ENCODE measurements around the gene OR5K2.

- TF ChIP-seq EP300 (IDR thresholded peaks at IDR 0.05), result no peak
- TF ChIP-seq POLR2A (IDR thresholded peaks at IDR 0.05), result no peak
Measured at GRCh38 chr3:98449606-98450193, 47.8 kb upstream of the OR5K2 start.
